Suppressor macrophage treated with lipopolysaccharide for 1 hour (primary cell): Measurements from ENCODE around the gene XPR1.

Source experiments
- DNase-seq, 3 donors: peaks; one replicate each; pipeline ENCODE4 v3.0.0-alpha.2; 2020 to 2022

Gene XPR1

DNA sequence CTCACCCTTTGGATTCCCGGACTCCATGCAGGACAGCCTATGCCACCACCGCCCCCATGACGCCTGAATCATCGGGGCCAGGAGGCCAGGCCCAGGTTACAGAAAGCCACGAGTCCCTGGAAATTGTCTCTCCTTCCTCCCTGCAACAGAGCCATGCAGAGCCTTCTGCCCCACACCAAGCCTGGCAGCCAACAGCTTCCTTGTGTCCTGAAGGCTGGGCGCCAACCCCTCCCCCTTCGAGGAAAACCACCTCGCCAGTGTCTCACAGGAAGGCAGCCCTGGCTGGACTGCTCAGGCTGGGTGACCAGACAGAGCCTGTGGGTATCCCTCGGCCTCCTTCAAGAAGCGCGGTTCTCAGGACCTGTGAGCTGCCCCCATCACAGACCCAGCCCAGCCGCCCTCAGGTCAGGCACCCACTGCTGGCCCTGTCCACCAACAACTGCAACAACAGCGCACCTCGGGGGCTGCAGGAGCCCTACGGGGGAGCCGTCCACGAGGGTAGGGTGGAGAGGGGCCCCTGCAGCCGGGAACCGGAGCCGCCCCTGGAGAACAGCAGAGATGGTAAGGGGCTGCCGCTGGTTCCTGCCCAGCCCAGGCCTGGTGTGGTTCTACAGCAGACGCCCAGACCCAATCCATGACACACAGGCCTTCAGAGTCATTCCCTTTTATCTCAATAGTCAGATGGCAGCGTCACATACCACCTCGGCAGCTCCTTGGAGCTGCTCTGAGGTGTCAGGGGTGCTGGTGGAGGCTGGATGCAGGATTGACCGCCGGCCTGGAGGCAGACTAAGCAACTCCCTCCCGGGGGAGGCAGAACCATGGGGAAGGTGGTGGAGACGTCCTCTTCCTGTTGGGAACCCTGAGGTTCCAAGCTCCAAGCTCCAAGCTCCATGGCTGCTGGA, 304.5 kb downstream of the XPR1 start:
- DNase-seq, result no peak

DNA sequence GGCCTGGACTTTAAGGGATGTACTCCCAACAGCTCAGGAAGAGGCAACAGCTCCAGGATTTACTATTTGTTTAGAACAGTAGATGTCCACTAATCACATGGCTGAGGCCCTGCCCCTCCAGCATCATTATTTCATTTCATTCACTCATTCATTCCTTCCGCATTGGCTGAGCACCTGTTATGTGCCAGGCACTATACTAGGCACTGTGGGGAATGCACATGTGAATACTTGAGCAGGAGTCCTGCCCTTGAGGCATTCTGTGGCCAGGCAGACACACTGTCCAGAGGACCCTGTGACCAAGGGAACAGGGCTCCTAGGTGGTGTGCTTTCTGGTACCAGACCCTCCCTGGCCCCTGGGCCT, 305.2 kb downstream of the XPR1 start:
- no peak for DNase-seq

DNA sequence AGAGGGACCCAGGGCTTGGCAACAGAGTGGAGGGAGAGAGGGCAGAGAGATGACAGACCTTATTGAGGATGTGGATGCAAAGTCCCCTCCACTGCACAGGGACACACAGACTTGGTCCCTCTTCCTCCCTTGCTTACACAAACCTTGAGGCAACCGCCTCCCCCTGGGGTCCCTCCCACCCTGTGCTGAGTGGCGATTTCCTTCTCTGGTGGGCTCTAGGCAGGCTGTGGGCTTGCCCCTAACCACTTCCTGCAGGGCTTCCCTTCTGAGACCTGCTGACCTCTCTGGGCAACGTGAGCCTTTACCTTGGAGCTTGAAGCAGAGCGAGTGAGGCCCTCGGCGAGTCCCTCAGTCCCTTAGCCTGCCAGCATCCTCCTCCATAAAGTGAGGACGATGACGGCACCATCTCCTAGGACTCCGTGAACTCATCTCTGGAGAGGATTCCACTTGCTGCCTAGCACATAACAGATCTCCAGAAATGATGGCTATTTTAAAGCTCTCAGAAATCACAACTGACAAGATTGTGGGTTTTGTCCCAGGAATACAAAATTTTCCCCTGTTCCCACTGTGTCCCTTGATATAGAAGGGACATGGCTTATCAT, 305.9 kb downstream of the XPR1 start:
- DNase-seq, result no peak

DNA sequence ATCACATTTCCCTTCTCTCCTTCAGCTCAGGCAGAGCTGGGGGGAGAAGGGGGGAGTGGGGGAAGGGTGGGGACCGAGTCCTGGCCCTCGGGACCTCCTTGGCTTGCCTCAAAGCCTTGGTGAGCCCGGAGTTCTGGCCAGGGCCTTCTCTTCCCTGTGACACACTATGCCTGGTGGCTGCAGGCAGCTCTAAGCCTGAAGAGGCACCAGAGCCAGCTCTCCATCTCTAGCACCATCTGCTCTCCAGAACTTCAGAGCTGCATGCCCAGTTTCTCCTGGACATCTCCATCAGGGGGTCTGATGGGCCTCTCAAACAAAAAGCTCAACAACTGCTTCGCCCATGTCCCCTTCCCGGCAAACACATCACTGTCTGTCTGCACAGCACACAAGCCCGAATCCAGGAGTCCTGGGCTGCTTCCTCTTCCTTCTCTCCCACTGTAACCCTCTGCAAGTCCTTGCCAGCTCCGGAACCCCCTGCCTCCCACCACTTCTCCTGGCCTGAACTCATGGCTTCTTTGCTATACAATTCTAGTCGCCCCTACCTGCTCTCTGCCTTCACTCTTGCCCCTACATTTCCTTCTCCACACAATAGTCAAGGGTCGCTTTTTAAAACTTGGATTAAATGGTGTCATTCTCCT, 307.4 kb downstream of the XPR1 start:
- DNase-seq, result no peak

DNA sequence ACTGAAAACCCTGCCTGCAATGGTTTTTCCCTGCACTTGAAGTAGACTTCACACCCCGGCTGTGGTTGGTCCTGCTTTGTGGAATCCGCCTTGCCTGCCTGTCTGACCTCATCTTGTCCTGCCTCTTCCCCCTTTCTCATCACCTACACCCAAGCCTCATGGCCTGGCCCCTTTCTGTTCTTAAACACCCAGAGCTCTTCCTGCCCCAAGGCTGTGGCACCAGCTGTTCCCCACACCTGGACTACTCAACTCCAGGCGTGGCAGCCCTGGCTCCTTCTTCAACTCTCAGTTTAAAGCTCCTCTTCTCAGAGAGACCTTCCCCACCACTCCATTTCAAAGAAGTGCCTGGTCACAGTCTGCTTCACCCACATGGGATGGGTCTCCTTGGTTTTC, 307.9 kb downstream of the XPR1 start:
- no peak for DNase-seq
